ENCODE data around the gene SUGCT. TPM values are rescaled to one million over a fixed set of nuclear protein-coding genes. Genes with fewer than 3 reads are reported as not detected.

The SUGCT gene
- total RNA-seq, 1 experiment from 2014 or later, result 5.4 TPM

GRCh38 chr7:40316176-40316575 is 181.4 kb downstream of the SUGCT start:
- TF ChIP-seq, protein P1, sequence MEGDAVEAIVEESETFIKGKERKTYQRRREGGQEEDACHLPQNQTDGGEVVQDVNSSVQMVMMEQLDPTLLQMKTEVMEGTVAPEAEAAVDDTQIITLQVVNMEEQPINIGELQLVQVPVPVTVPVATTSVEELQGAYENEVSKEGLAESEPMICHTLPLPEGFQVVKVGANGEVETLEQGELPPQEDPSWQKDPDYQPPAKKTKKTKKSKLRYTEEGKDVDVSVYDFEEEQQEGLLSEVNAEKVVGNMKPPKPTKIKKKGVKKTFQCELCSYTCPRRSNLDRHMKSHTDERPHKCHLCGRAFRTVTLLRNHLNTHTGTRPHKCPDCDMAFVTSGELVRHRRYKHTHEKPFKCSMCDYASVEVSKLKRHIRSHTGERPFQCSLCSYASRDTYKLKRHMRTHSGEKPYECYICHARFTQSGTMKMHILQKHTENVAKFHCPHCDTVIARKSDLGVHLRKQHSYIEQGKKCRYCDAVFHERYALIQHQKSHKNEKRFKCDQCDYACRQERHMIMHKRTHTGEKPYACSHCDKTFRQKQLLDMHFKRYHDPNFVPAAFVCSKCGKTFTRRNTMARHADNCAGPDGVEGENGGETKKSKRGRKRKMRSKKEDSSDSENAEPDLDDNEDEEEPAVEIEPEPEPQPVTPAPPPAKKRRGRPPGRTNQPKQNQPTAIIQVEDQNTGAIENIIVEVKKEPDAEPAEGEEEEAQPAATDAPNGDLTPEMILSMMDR (conservative IDR thresholded peaks at IDR 0.05), result no peak
- Mint-ChIP-seq H3K27me3 (ENCODE audit: low read depth) (no peaks in the 10 kb centered on the region), H3K9me3 (no peaks in the 10 kb centered on the region), H3K4me1 (peaks cover 9 to 10% of the 10 kb centered on the region in 2 experiments; a peak in 3 of 4 replicates), H3K27ac (no peak overlapping the region), H3K36me3 (ENCODE audit: insufficient read depth in 1 of 3, low read depth in 3 of 3) (no peaks in the 10 kb centered on the region), H3K4me3 (no peak overlapping the region)
- Histone ChIP-seq H3K79me1 (ENCODE audit: insufficient read depth, low read depth, low read length, poor library complexity, severe bottlenecking) (no peaks in the 10 kb centered on the region), H4K8ac (replicated peaks; ENCODE audit: insufficient read length, low read depth, low read length) (no peak overlapping the region), H3T11ph (ENCODE audit: low read length) (no peak overlapping the region), H4K91ac (ENCODE audit: insufficient read length, low read depth, low read length) (no peak overlapping the region), H3K9me3 (ENCODE audit: control insufficient read depth, low read depth, low read length) (no peaks in the 10 kb centered on the region), H2AK5ac (ENCODE audit: insufficient read length, low read length) (no peak overlapping the region), H3K4me2 (ENCODE audit: insufficient read depth, insufficient read length, low read length) (no peak overlapping the region), H2BK5ac (ENCODE audit: insufficient read length, low read length) (no peak overlapping the region), H3K4ac (ENCODE audit: low read depth, low read length) (no peak overlapping the region), H2BK20ac (ENCODE audit: low read depth, low read length, poor library complexity, severe bottlenecking) (no peak overlapping the region), H3K56ac (ENCODE audit: insufficient read length, low read depth, low read length) (no peak overlapping the region), H3K4me1 (ENCODE audit: insufficient read depth, low read length) (no peaks in the 10 kb centered on the region), H3K27ac (ENCODE audit: insufficient read length, low read depth, low read length) (no peak overlapping the region), H3K14ac (ENCODE audit: insufficient read depth, low read length) (no peak overlapping the region), H3K79me2 (ENCODE audit: insufficient read depth, low read length) (no peaks in the 10 kb centered on the region), H2BK12ac (ENCODE audit: insufficient read length, low read depth, low read length) (no peak overlapping the region), H2BK120ac (ENCODE audit: low read depth, low read length, poor library complexity, severe bottlenecking) (no peak overlapping the region), H4K20me1 (ENCODE audit: control insufficient read depth, insufficient read depth, insufficient read length) (no peaks in the 10 kb centered on the region), H3K23ac (ENCODE audit: insufficient read length, low read depth, low read length) (no peak overlapping the region), H3K27me3 (ENCODE audit: insufficient read depth, low read length) (no peaks in the 10 kb centered on the region), H3K23me2 (ENCODE audit: insufficient read length, low read depth, low read length, poor library complexity, severe bottlenecking) (no peaks in the 10 kb centered on the region), H3K9ac (ENCODE audit: extremely low read depth, insufficient read length, low read length) (no peak overlapping the region), H2BK15ac (ENCODE audit: low read depth, low read length) (no peak overlapping the region), H3K18ac (ENCODE audit: insufficient read length, low read depth, low read length) (no peak overlapping the region), H2AFZ (ENCODE audit: low read length) (no peak overlapping the region), H4K5ac (ENCODE audit: insufficient read length, low read depth, low read length) (no peak overlapping the region)
- WGBS (ENCODE audit: extremely low coverage, insufficient read length, low lambda C conversion rate), result no CpG with 5 or more reads among the region's 3 CpGs
- DNase-seq, result no peak
